Adrenal gland (tissue), 12 donors: ENCODE measurements around the gene ZNF397. TPM values are rescaled to one million over a fixed set of nuclear protein-coding genes. Genes with fewer than 3 reads are reported as not detected.

Source experiments
- DNase-seq, 7 donors: peaks; one replicate each; pipeline ENCODE4 v3.0.0-alpha.2; 2019 to 2020
- H3K27ac ChIP-seq, 5 donors: fragments of 200-600 bp; sonication (generic) in 4 of 5; 1 replicate in 3 of 5; 2 replicates in 2 of 5; pipeline versions ENCODE4 v1.5.1 to v1.8.0; 2016 to 2020; ENCODE audit warnings: mild to moderate bottlenecking in 1 of 5
- H3K27me3 ChIP-seq: fragments of 200-600 bp; 2 replicates; pipeline ENCODE4 v1.8.0; 2021
- H3K36me3 ChIP-seq, 2 donors: fragments of 200-600 bp; replicated peaks in 1 of 2; 1 replicate in 1 of 2; 2 replicates in 1 of 2; pipeline versions ENCODE4 v1.5.1 to v1.8.0; 2018 to 2022
- H3K4me1 ChIP-seq, 2 donors: fragments of 200-600 bp; replicated peaks in 1 of 2; 1 replicate in 1 of 2; 2 replicates in 1 of 2; pipeline versions ENCODE4 v1.5.1 to v1.8.0; 2018 to 2021
- H3K4me3 ChIP-seq, 4 donors: fragments of 200-600 bp; sonication (generic) in 3 of 4; one replicate each; pipeline ENCODE4 v1.5.1; 2016 to 2018
- H3K9me3 ChIP-seq, 3 donors: fragments of 200-600 bp; sonication (generic) in 1 of 3; replicated peaks in 1 of 3; 1 replicate in 2 of 3; 2 replicates in 1 of 3; pipeline versions ENCODE4 v1.5.1 to v1.8.0; 2016 to 2021
- CTCF ChIP-seq, 6 experiments: fragments of 450-650 bp in 4 of 6; fragments of 200-600 bp in 2 of 6; sonication (generic) in 1 of 6; IDR thresholded peaks; 1 replicate in 5 of 6; 2 replicates in 1 of 6; pipeline versions ENCODE4 v1.5.1 to v1.8.0; 2016 to 2021; ENCODE audit warnings: antibody characterized with exemption in 6 of 6, mild to moderate bottlenecking in 2 of 6, moderate library complexity in 1 of 6
- POLR2A ChIP-seq, 2 donors: fragments of 450-650 bp; IDR thresholded peaks; one replicate each; pipeline ENCODE4 v1.6.1; 2017; ENCODE audit warnings: antibody characterized with exemption in 2 of 2, mild to moderate bottlenecking in 2 of 2, moderate library complexity in 1 of 2
- WGBS, 4 donors: extraction: QIAGEN DNeasy Blood & Tissue Kit in 2 of 4; methylation state at CpG; one replicate each; pipeline versions ENCODE4 v1.1.5 to v1.1.7; 2013 to 2017; 5-methylcytosine and 5-hydroxymethylcytosine counted together
- intact Hi-C, 2 donors: fragments of 100-400 bp; cut with DNase I; formaldehyde crosslinking; loops; one replicate each; pipeline versions ENCODE4 v1.14.1 to v1.15.0; 2022 to 2023
- polyA plus RNA-seq, 3 donors: library from polyadenylated mRNA; stranded (reverse); fragments of 200-250 nt in 2 of 3; fragments of 350-450 nt in 1 of 3; fragmentation: Illumina TruSeq in 1 of 3; extraction: RNeasy Lipid Tissue Mini Kit (QIAGEN cat#74804) in 1 of 3; gene quantifications; one replicate each; pipeline ENCODE4 v1.2.3, GENCODE V29; 2013 to 2014
- total RNA-seq, 9 donors: library from RNA; depleted of rRNA in 4 of 9; stranded (reverse); fragments of >200 nt in 4 of 9; fragments of 120-200 nt in 1 of 9; fragmentation: NEBNext Ultra II Directional in 1 of 9; extraction: Animal tissue kit (Norgen Biotek cat#: 25700) in 1 of 9; gene quantifications; one replicate each; pipeline versions ENCODE4 v1.1.0 to v1.2.4, GENCODE V29; 2013 to 2023
- donor health status: healthy with polysubstance abuse.
- donor health status: Bipolar disorder and iron deficiency.
- donor health status: DM: yes; HTN: yes; CAD: no.
- donor health status: DM: no; HTN: no; CAD: no.
- donor health status: DM: no; HTN: no; CAD: no.
- donor health status: DM: yes; HTN: yes; CAD: no.

The ZNF397 gene
- total and polyA plus RNA-seq, 12 donors = 11.7 to 38.1 (median 28.9) TPM

- Histone ChIP-seq H3K9me3 (no peaks in the 10 kb centered on the region), H3K4me1 (no peaks in the 10 kb centered on the region), H3K27me3 (no peaks in the 10 kb centered on the region), H3K36me3 (no peaks in the 10 kb centered on the region), H3K27ac (no peak overlapping the region), H3K4me3 (no peak overlapping the region)
- intact Hi-C loops = no loop called here
- WGBS, 4 donors = 84 to 92% (median 87%) methylated on average over 3 of the region's 3 CpGs
- no peak for DNase-seq
- no peak for TF ChIP-seq CTCF (IDR thresholded peaks at IDR 0.05)
- no peak for TF ChIP-seq POLR2A (IDR thresholded peaks at IDR 0.05)
These were observed 17.0 kb upstream of the ZNF397 start for GRCh38 chr18:35223797-35224196.

- Histone ChIP-seq H3K9me3 (no peaks in the 10 kb centered on the region), H3K4me1 (no peaks in the 10 kb centered on the region), H3K27ac (no peak overlapping the region), H3K4me3 (no peak overlapping the region), H3K36me3 (no peaks in the 10 kb centered on the region), H3K27me3 (no peaks in the 10 kb centered on the region)
- TF ChIP-seq CTCF (IDR thresholded peaks at IDR 0.05) = no peak
- 77 to 88% (median 82%) methylated on average over 1 of the region's 1 CpG for WGBS, 4 donors
- DNase-seq = no peak
- intact Hi-C loops = no loop called here
These were observed 13.6 kb upstream of the ZNF397 start for GRCh38 chr18:35227254-35227653.

- Histone ChIP-seq H3K4me3 (peak overlapping the region in 1 of 4 donors; percentile 18), H3K36me3 (no peaks in the 10 kb centered on the region), H3K9me3 (no peaks in the 10 kb centered on the region), H3K4me1 (no peaks in the 10 kb centered on the region), H3K27me3 (no peaks in the 10 kb centered on the region), H3K27ac (no peak overlapping the region)
- TF ChIP-seq CTCF (IDR thresholded peaks at IDR 0.05) = peak; percentile 85 to 95 (median 90)
- TF ChIP-seq POLR2A (IDR thresholded peaks at IDR 0.05) = no peak
- 0 to 2% (median 0%) methylated on average over 6 of the region's 6 CpGs for WGBS, 4 donors
- peak; percentile 80 to 96 (median 88) for DNase-seq
- intact Hi-C loops = loop anchor here in 1 of 2 donors (5.0 kb wide), 1 partner anchor 126 kb away; no protein-coding TSS in a partner anchor
These were observed 9.8 kb upstream of the ZNF397 start for GRCh38 chr18:35231052-35231451.

GRCh38 chr18:35236571-35237363 is 4.1 kb upstream of the ZNF397 start:
- Histone ChIP-seq H3K36me3 (no peaks in the 10 kb centered on the region), H3K4me1 (peaks cover 0 to 3% of the 10 kb centered on the region in 2 donors), H3K9me3 (no peaks in the 10 kb centered on the region), H3K4me3 (no peak overlapping the region), H3K27me3 (no peaks in the 10 kb centered on the region), H3K27ac (no peak overlapping the region)
- DNase-seq = no peak
- 77 to 86% (median 78%) methylated on average over 1 of the region's 1 CpG for WGBS, 4 donors
- TF ChIP-seq POLR2A (IDR thresholded peaks at IDR 0.05) (no peak), CTCF (IDR thresholded peaks at IDR 0.05) (no peak)
- intact Hi-C loops = no loop called here
